Neural progenitor cell (in vitro differentiated cells): ENCODE data around the gene FAM221B. TPM values are rescaled to one million over a fixed set of nuclear protein-coding genes. Genes with fewer than 3 reads are reported as not detected.

Experiments used
- DNase-seq: peaks from one replicate; pipeline ENCODE4 v3.0.0-alpha.2; 2016; ENCODE audit warnings: low spot score
- H2AFZ ChIP-seq: fragments of 200-600 bp; sonication (generic); replicated peaks from 2 replicates; pipeline ENCODE4 v1.6.1; 2016; ENCODE audit warnings: antibody characterized with exemption
- H3F3A ChIP-seq: fragments of 200-600 bp; sonication (generic); 2 replicates; pipeline ENCODE4 v1.6.1; 2016; ENCODE audit warnings: antibody characterized with exemption, low read depth
- H3K27ac ChIP-seq: fragments of 200-600 bp; sonication (generic); 2 replicates; pipeline ENCODE4 v1.5.1; 2016; ENCODE audit warnings: mild to moderate bottlenecking
- H3K27me3 ChIP-seq: fragments of 200-600 bp; sonication (generic); 2 replicates; pipeline ENCODE4 v1.6.1; 2016; ENCODE audit warnings: mild to moderate bottlenecking, moderate library complexity
- H3K36me3 ChIP-seq: fragments of 200-600 bp; sonication (generic); 2 replicates; pipeline ENCODE4 v1.5.1; 2016
- H3K4me1 ChIP-seq: fragments of 200-600 bp; sonication (generic); 2 replicates; pipeline ENCODE4 v1.6.1; 2016; ENCODE audit warnings: mixed run types
- H3K4me2 ChIP-seq: fragments of 200-600 bp; sonication (generic); 2 replicates; pipeline ENCODE4 v1.6.1; 2016
- H3K4me3 ChIP-seq: fragments of 200-600 bp; sonication (generic); 2 replicates; pipeline ENCODE4 v1.5.1; 2016
- H3K79me2 ChIP-seq: fragments of 200-600 bp; sonication (generic); 2 replicates; pipeline ENCODE4 v1.6.1; 2016; ENCODE audit warnings: low read depth
- H3K9ac ChIP-seq: fragments of 200-600 bp; sonication (generic); 2 replicates; pipeline ENCODE4 v1.6.1; 2016
- H3K9me3 ChIP-seq: fragments of 200-600 bp; sonication (generic); 2 replicates; pipeline ENCODE4 v1.5.1; 2016; ENCODE audit warnings: low read depth
- H4K20me1 ChIP-seq: fragments of 200-600 bp; sonication (generic); 2 replicates; pipeline ENCODE4 v1.6.1; 2016; ENCODE audit warnings: low read depth
- H3K27ac Mint-ChIP-seq: 3 replicates; pipeline ENCODE4 v1.8.0; 2021; ENCODE audit warnings: mixed read lengths
- H3K27me3 Mint-ChIP-seq: 2 replicates; pipeline ENCODE4 v1.8.0; 2022; ENCODE audit warnings: low read depth, mild to moderate bottlenecking, inconsistent platforms, moderate library complexity, mixed read lengths; ENCODE audit not compliant: insufficient read depth
- H3K36me3 Mint-ChIP-seq: 3 replicates; pipeline ENCODE4 v1.8.0; 2021; ENCODE audit warnings: mixed read lengths
- H3K4me1 Mint-ChIP-seq: 3 replicates; pipeline ENCODE4 v1.8.0; 2021; ENCODE audit warnings: mixed read lengths
- H3K4me3 Mint-ChIP-seq: 3 replicates; pipeline ENCODE4 v1.8.0; 2021; ENCODE audit warnings: mild to moderate bottlenecking, moderate library complexity, mixed read lengths
- H3K9me3 Mint-ChIP-seq: 3 replicates; pipeline ENCODE4 v1.8.0; 2020; ENCODE audit warnings: mixed read lengths
- CTCF ChIP-seq: fragments of 200-600 bp; sonication (generic); IDR thresholded peaks from 2 replicates; pipeline ENCODE4 v1.5.1; 2017; ENCODE audit warnings: antibody characterized with exemption, mild to moderate bottlenecking
- EZH2 ChIP-seq: fragments of 200-600 bp; sonication (generic); IDR thresholded peaks from 2 replicates; pipeline ENCODE4 v1.6.1; 2017; ENCODE audit warnings: antibody characterized with exemption, mild to moderate bottlenecking, moderate library complexity
- EZH2phosphoT487 ChIP-seq: fragments of 200-600 bp; sonication (generic); IDR thresholded peaks from 2 replicates; pipeline ENCODE4 v1.6.1; 2017; ENCODE audit warnings: antibody characterized with exemption
- total RNA-seq: library from RNA; depleted of rRNA; stranded (reverse); fragments of >200 nt; gene quantifications from 2 replicates; pipeline ENCODE4 v1.2.3, GENCODE V29; 2015; ENCODE audit warnings: low replicate concordance

The FAM221B gene
- total RNA-seq, 1 donor from 2014 or later: not detected

GRCh38 chr9:35771943-35772342 is 56.6 kb downstream of the FAM221B start:
- Histone ChIP-seq H3K9ac (no peak overlapping the region), H3K4me3 (no peak overlapping the region), H3K4me1 (peaks cover 18% of the 10 kb centered on the region), H3K79me2 (no peaks in the 10 kb centered on the region), H3K27ac (no peak overlapping the region), H2AFZ (no peak overlapping the region), H3K36me3 (no peaks in the 10 kb centered on the region), H3K4me2 (no peak overlapping the region), H3F3A (peaks cover 17% of the 10 kb centered on the region), H3K9me3 (no peaks in the 10 kb centered on the region), H3K27me3 (no peaks in the 10 kb centered on the region), H4K20me1 (peaks cover 40% of the 10 kb centered on the region)
- no peak for DNase-seq
- Mint-ChIP-seq H3K4me1 (peaks cover 18% of the 10 kb centered on the region), H3K27me3 (no peaks in the 10 kb centered on the region), H3K36me3 (no peaks in the 10 kb centered on the region), H3K4me3 (no peak overlapping the region), H3K27ac (no peak overlapping the region), H3K9me3 (no peaks in the 10 kb centered on the region)
- TF ChIP-seq CTCF: no peak
- TF ChIP-seq EZH2: no peak
- no peak for TF ChIP-seq EZH2phosphoT487

GRCh38 chr9:35771534-35771933 is 57.0 kb downstream of the FAM221B start:
- TF ChIP-seq CTCF: no peak
- no peak for TF ChIP-seq EZH2
- no peaks in the 10 kb centered on the region for H3K27me3 ChIP-seq
- peaks cover 40% of the 10 kb centered on the region for H4K20me1 ChIP-seq
- Mint-ChIP-seq H3K4me3 (no peak overlapping the region), H3K27me3 (no peaks in the 10 kb centered on the region), H3K27ac (no peak overlapping the region), H3K4me1 (peaks cover 17% of the 10 kb centered on the region), H3K9me3 (no peaks in the 10 kb centered on the region), H3K36me3 (no peaks in the 10 kb centered on the region)
- H3K4me3 ChIP-seq: no peak overlapping the region
- no peak overlapping the region for H2AFZ ChIP-seq
- no peak overlapping the region for H3K9ac ChIP-seq
- H3F3A ChIP-seq: peaks cover 17% of the 10 kb centered on the region
- no peaks in the 10 kb centered on the region for H3K36me3 ChIP-seq
- H3K79me2 ChIP-seq: no peaks in the 10 kb centered on the region
- H3K4me1 ChIP-seq: peaks cover 18% of the 10 kb centered on the region
- DNase-seq: no peak
- no peaks in the 10 kb centered on the region for H3K9me3 ChIP-seq
- H3K4me2 ChIP-seq: no peak overlapping the region
- no peak overlapping the region for H3K27ac ChIP-seq

GRCh38 chr9:35771075-35771433 is 57.5 kb downstream of the FAM221B start:
- no peaks in the 10 kb centered on the region for H3K36me3 ChIP-seq
- H3K27me3 ChIP-seq: no peaks in the 10 kb centered on the region
- no peaks in the 10 kb centered on the region for H3K79me2 ChIP-seq
- no peak overlapping the region for H3K4me3 ChIP-seq
- H3K4me1 Mint-ChIP-seq: peaks cover 12% of the 10 kb centered on the region
- H3K36me3 Mint-ChIP-seq: no peaks in the 10 kb centered on the region
- H3K27ac Mint-ChIP-seq: no peak overlapping the region
- peaks cover 37% of the 10 kb centered on the region for H4K20me1 ChIP-seq
- H3K9ac ChIP-seq: no peak overlapping the region
- no peaks in the 10 kb centered on the region for H3K9me3 Mint-ChIP-seq
- peaks cover 16% of the 10 kb centered on the region for H3K4me1 ChIP-seq
- no peak overlapping the region for H2AFZ ChIP-seq
- H3K9me3 ChIP-seq: no peaks in the 10 kb centered on the region
- DNase-seq: no peak
- no peak overlapping the region for H3K4me3 Mint-ChIP-seq
- no peak for TF ChIP-seq CTCF
- no peak for TF ChIP-seq EZH2phosphoT487
- no peak for TF ChIP-seq EZH2
- H3K4me2 ChIP-seq: no peak overlapping the region
- H3K27ac ChIP-seq: no peak overlapping the region
- peaks cover 15% of the 10 kb centered on the region for H3F3A ChIP-seq
- H3K27me3 Mint-ChIP-seq: no peaks in the 10 kb centered on the region

GRCh38 chr9:35769763-35770162 is 58.8 kb downstream of the FAM221B start:
- H3K9me3 Mint-ChIP-seq: no peaks in the 10 kb centered on the region
- H3K36me3 Mint-ChIP-seq: no peaks in the 10 kb centered on the region
- Histone ChIP-seq H2AFZ (no peak overlapping the region), H3K4me2 (no peak overlapping the region), H3K4me1 (peaks cover 3% of the 10 kb centered on the region), H4K20me1 (peaks cover 24% of the 10 kb centered on the region), H3K4me3 (no peak overlapping the region), H3K9ac (no peak overlapping the region), H3K27ac (no peak overlapping the region), H3K36me3 (no peaks in the 10 kb centered on the region), H3F3A (peaks cover 5% of the 10 kb centered on the region), H3K79me2 (peaks cover 11% of the 10 kb centered on the region), H3K9me3 (no peaks in the 10 kb centered on the region), H3K27me3 (no peaks in the 10 kb centered on the region)
- TF ChIP-seq EZH2phosphoT487 (no peak), CTCF (no peak), EZH2 (no peak)
- DNase-seq: no peak
- H3K27ac Mint-ChIP-seq: no peak overlapping the region
- no peaks in the 10 kb centered on the region for H3K4me1 Mint-ChIP-seq
- H3K4me3 Mint-ChIP-seq: no peak overlapping the region
- no peaks in the 10 kb centered on the region for H3K27me3 Mint-ChIP-seq
